Heart left ventricle (tissue), 16 donors: ENCODE results near the gene RNF145. TPM values are rescaled to one million over a fixed set of nuclear protein-coding genes. Genes with fewer than 3 reads are reported as not detected.

Experiments used
- ATAC-seq, 4 donors: fragments of 200-7000 bp; cut with Tn5 transposase; one replicate each; pipeline ENCODE4 v1.9.1; 2020 to 2022; ENCODE audit warnings: moderate library complexity in 4 of 4, mild to moderate bottlenecking in 3 of 4, moderate number of reproducible peaks in 1 of 4
- DNase-seq, 5 donors: peaks; one replicate each; pipeline ENCODE4 v3.0.0-alpha.2; 2020
- H3K27ac ChIP-seq, 12 donors: fragments of 200-600 bp; sonication (generic) in 4 of 12; one replicate each; pipeline versions ENCODE4 v1.5.0 to v1.8.0; 2016 to 2022; ENCODE audit warnings: mild to moderate bottlenecking in 2 of 12
- H3K27me3 ChIP-seq, 9 donors: fragments of 200-600 bp; sonication (generic) in 2 of 9; one replicate each; pipeline versions ENCODE4 v1.5.1 to v1.8.0; 2016 to 2022; ENCODE audit warnings: mild to moderate bottlenecking in 3 of 9
- H3K36me3 ChIP-seq, 9 donors: fragments of 200-600 bp; sonication (generic) in 2 of 9; one replicate each; pipeline versions ENCODE4 v1.5.0 to v1.8.0; 2018 to 2022; ENCODE audit warnings: mild to moderate bottlenecking in 2 of 9
- H3K4me1 ChIP-seq, 12 donors: fragments of 200-600 bp; sonication (generic) in 4 of 12; one replicate each; pipeline versions ENCODE4 v1.5.0 to v1.8.0; 2016 to 2022; ENCODE audit warnings: mild to moderate bottlenecking in 3 of 12
- H3K4me3 ChIP-seq, 12 donors: fragments of 200-600 bp; sonication (generic) in 4 of 12; one replicate each; pipeline versions ENCODE4 v1.5.0 to v1.8.0; 2017 to 2022; ENCODE audit warnings: mild to moderate bottlenecking in 9 of 12, moderate library complexity in 4 of 12
- H3K9me3 ChIP-seq, 12 donors: fragments of 200-600 bp; sonication (generic) in 4 of 12; one replicate each; pipeline versions ENCODE4 v1.5.0 to v1.8.0; 2016 to 2022; ENCODE audit warnings: mild to moderate bottlenecking in 1 of 12
- POLR2A ChIP-seq, 2 donors: fragments of 450-650 bp; IDR thresholded peaks; one replicate each; pipeline ENCODE4 v1.6.1; 2017; ENCODE audit warnings: antibody characterized with exemption in 2 of 2, mild to moderate bottlenecking in 2 of 2, moderate library complexity in 2 of 2
- WGBS, 4 donors: extraction: QIAGEN DNeasy Blood & Tissue Kit in 2 of 4; methylation state at CpG; one replicate each; pipeline versions ENCODE4 v1.1.5 to v1.1.7; 2013 to 2018; 5-methylcytosine and 5-hydroxymethylcytosine counted together
- intact Hi-C, 10 donors: fragments of 100-400 bp; cut with DNase I; formaldehyde crosslinking; loops; one replicate each; pipeline versions ENCODE4 v1.11.1 to v1.14.2; 2022
- polyA plus RNA-seq, 2 donors: library from polyadenylated mRNA; stranded (reverse); fragments of 200-250 nt; gene quantifications; one replicate each; pipeline ENCODE4 v1.2.3, GENCODE V29; 2013
- total RNA-seq, 9 donors: library from RNA; depleted of rRNA in 2 of 9; stranded (reverse); fragments of >200 nt in 2 of 9; fragmentation: NEBNext Ultra II Directional in 3 of 9; extraction: Animal tissue kit (Norgen Biotek cat#: 25700) in 3 of 9; gene quantifications; one replicate each; pipeline versions ENCODE4 v1.1.0 to v1.2.4, GENCODE V29; 2016 to 2023
- TF ChIP-seq, protein P1 (sequence below), 12 donors: fragments of 200-600 bp; sonication (generic) in 4 of 12; IDR thresholded peaks; one replicate each; pipeline versions ENCODE4 v1.5.0 to v1.8.0; 2018 to 2022; ENCODE audit warnings: antibody characterized with exemption in 12 of 12, mild to moderate bottlenecking in 5 of 12
- donor health status: ischemic (EF 13 %, LVEDD 7.1; RV severe dilation, severe dysfunction).
- donor health status: healthy with polysubstance abuse.
- donor health status: DM: no; HTN: yes; CAD: no.
- donor health status: DM: no; HTN: no; CAD: no.
- donor health status: ischemic (EF 25% LVEDD 6.9; RV normal size, moderate dysfunction).
- donor health status: ischemic (EF 25% LVEDD 5.7; RV mildly dilated, moderate dysfunction).
- donor health status: healthy.
- donor health status: DM: yes; HTN: yes; CAD: no.
- donor health status: ischemic (EF 35%, LVEDD 5.7; RV mildly dilated, moderate dysfunction).
- donor health status: nonischemic (EF 11% LVEDD 7.7; RV severe dilation, severe dysfunction).
- donor health status: DM: yes; HTN: yes; CAD: no.
- donor health status: PGD.
- donor health status: ischemic (EF 29% LVEDD 5.4; RV normal size, mild dysfunction).
- donor health status: nonischemic (EF 23%, LVEDD 6.1; RV moderate dilation, normal function).

RNF145 gene
- total and polyA plus RNA-seq, 11 donors: 6.2 to 69.0 (median 25.2) TPM

DNA sequence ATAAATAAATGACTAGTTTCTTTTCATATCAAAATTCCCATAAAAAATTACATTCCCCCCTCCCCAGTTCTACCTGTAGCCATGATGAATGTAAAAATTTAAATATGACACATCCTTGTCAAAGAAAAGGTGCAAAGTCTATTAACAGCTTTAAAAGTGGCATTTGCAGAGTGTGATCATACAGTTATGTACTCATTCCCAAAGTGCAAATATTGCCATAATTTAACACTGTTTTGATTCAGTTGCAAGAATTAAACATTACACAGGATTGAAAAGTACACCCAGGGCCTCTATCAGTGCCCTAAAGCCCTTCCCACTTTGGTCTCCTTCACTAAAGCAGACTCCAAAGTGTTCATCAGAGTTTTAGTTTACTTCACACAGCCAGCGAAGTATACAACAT, 51.8 kb downstream of the RNF145 start:
- intact Hi-C loops: loop anchor here (2.0 to 10.0 kb wide), 10 partner anchors 50 to 837 kb away; partner anchors contain the start of genes UBLCP1 (in 9 of the 10) and RNF145 (in 2 of the 10)

DNA sequence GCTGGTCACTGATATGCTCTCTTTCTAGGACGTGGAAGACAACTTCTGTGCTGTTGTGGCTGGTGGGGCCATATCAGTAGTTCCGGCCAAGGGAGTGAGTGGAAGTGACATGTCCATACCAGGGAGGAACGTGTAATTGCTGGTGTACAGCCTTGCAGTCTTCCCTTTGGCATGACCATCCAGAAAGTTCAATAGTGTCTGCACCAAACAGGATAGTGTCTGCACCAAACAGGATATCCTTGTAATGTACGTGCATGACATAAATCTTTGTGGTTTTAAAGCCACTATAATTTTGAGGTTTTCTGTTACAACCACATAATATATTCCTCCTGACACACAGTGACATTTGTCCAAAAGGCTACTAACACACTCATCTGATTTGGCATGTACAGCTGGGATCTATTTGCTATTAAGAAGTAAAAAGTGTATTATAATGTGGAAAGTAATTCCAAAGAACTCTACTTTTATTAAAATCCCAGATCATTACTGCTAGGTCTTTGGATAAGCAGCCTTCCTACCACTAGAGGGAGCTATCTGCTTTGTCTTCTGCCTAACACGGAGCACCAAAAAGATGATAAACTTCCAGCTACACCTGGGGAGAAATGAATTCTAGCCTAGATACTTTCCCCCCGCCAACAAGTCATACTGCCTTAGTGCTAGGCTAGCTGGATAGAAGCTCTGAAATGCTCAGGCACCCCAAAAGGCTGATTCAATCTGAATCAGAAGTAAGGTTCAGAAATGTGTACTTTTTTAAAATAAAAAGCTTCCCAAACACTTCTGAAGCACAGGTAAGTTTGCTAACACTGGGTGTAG, 52.7 kb downstream of the RNF145 start:
- intact Hi-C loops: loop anchor here (1.0 to 10.0 kb wide), 11 partner anchors 51 to 838 kb away; partner anchors contain the start of genes UBLCP1 (in 9 of the 10) and RNF145 (in 2 of the 10)
- TF ChIP-seq, protein P1, sequence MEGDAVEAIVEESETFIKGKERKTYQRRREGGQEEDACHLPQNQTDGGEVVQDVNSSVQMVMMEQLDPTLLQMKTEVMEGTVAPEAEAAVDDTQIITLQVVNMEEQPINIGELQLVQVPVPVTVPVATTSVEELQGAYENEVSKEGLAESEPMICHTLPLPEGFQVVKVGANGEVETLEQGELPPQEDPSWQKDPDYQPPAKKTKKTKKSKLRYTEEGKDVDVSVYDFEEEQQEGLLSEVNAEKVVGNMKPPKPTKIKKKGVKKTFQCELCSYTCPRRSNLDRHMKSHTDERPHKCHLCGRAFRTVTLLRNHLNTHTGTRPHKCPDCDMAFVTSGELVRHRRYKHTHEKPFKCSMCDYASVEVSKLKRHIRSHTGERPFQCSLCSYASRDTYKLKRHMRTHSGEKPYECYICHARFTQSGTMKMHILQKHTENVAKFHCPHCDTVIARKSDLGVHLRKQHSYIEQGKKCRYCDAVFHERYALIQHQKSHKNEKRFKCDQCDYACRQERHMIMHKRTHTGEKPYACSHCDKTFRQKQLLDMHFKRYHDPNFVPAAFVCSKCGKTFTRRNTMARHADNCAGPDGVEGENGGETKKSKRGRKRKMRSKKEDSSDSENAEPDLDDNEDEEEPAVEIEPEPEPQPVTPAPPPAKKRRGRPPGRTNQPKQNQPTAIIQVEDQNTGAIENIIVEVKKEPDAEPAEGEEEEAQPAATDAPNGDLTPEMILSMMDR (IDR thresholded peaks at IDR 0.05): peak; percentile 77 to 95 (median 89)
- no peak for TF ChIP-seq POLR2A (IDR thresholded peaks at IDR 0.05)
- 32 to 33% (median 32%) methylated on average over 6 of the region's 6 CpGs for WGBS, 4 donors

More for the DNA sequence above, 51.8 kb downstream of the RNF145 start:
- peaks cover 0 to 75% (median 53%) of the 10 kb centered on the region in 9 donors for H3K36me3 ChIP-seq
- no peak for ATAC-seq
- DNase-seq: no peak
- no peak overlapping the region for H3K4me3 ChIP-seq
- H3K4me1 ChIP-seq: peaks cover 0 to 7% (median 0%) of the 10 kb centered on the region in 12 donors
- no peaks in the 10 kb centered on the region for H3K27me3 ChIP-seq
- H3K9me3 ChIP-seq: no peaks in the 10 kb centered on the region
- TF ChIP-seq, protein P1 (IDR thresholded peaks at IDR 0.05): no peak
- TF ChIP-seq POLR2A (IDR thresholded peaks at IDR 0.05): no peak
- H3K27ac ChIP-seq: peak overlapping the region in 1 of 12 donors; percentile 23
- WGBS, 4 donors: 89 to 100% (median 96%) methylated on average over 1 of the region's 1 CpG

DNA sequence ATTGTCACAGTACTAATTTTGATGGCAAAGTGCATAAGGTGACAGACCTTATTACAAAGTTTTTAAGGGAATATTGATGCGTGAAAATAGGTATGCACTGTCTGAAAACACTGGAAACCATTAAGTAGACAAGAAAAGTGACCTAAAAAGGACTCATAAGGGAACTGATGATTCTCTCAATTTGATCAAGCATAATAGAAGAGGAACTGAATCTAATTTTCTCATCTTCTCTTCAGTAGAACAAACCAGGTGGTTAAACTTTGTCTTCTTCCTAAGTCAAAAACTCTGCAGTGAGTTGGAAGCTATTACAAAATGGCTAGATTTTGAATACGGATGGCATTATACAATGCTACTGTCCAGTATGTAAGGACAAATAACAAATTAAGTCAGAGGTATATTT, 53.4 kb downstream of the RNF145 start:
- 80 to 90% (median 87%) methylated on average over 2 of the region's 2 CpGs for WGBS, 4 donors
- intact Hi-C loops: loop anchor here (1.0 to 10.0 kb wide), 11 partner anchors 51 to 839 kb away; partner anchors contain the start of genes UBLCP1 (in 9 of the 10) and RNF145 (in 2 of the 10)
- Histone ChIP-seq H3K27me3 (no peaks in the 10 kb centered on the region), H3K27ac (no peak overlapping the region), H3K4me1 (peaks cover 0 to 7% (median 0%) of the 10 kb centered on the region in 12 donors), H3K9me3 (no peaks in the 10 kb centered on the region), H3K4me3 (no peak overlapping the region), H3K36me3 (peaks cover 0 to 62% (median 40%) of the 10 kb centered on the region in 9 donors)
- TF ChIP-seq, protein P1 (IDR thresholded peaks at IDR 0.05): no peak
- no peak for TF ChIP-seq POLR2A (IDR thresholded peaks at IDR 0.05)
- DNase-seq: no peak
- ATAC-seq: no peak

More for the DNA sequence above, 52.7 kb downstream of the RNF145 start:
- H3K9me3 ChIP-seq: no peaks in the 10 kb centered on the region
- H3K27ac ChIP-seq: peak overlapping the region in 1 of 12 donors; percentile 23
- ATAC-seq (peak; percentile 59 to 84 (median 78)), DNase-seq (peak in 1 of 5 donors; percentile 40)
- H3K27me3 ChIP-seq: no peaks in the 10 kb centered on the region
- H3K36me3 ChIP-seq: peaks cover 0 to 68% (median 46%) of the 10 kb centered on the region in 9 donors
- H3K4me3 ChIP-seq: no peak overlapping the region
- peaks cover 0 to 7% (median 0%) of the 10 kb centered on the region in 12 donors for H3K4me1 ChIP-seq

DNA sequence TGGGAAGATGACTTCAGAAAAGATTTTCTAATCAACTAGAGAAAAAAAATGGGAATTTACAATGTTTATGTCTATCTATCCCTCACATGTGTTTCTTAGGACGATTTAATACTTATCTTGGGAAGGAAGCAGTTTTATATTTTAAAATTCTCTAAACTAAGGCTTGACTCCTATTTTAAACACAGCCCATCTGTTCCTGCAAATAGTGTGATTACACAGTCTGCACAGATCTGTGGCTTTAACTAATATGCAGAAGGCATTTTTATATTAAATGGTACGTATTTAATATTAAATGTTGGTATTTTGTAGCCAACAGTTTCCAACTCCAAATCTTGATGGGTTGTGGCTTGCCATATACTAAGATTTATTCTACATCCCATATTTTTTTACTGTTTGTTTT, 56.5 kb downstream of the RNF145 start:
- DNase-seq (no peak), ATAC-seq (no peak)
- Histone ChIP-seq H3K36me3 (peaks cover 0 to 31% (median 11%) of the 10 kb centered on the region in 9 donors), H3K4me3 (no peak overlapping the region), H3K9me3 (no peaks in the 10 kb centered on the region), H3K4me1 (peaks cover 0 to 5% (median 0%) of the 10 kb centered on the region in 12 donors), H3K27ac (no peak overlapping the region), H3K27me3 (no peaks in the 10 kb centered on the region)
- TF ChIP-seq, protein P1 (IDR thresholded peaks at IDR 0.05): no peak
- 82 to 89% (median 88%) methylated on average over 2 of the region's 2 CpGs for WGBS, 4 donors
- intact Hi-C loops: loop anchor here in 4 of 10 donors (10.0 kb wide), 5 partner anchors 62 to 842 kb away; no protein-coding TSS in a partner anchor
